ENCODE data around the gene TNC.

The TNC gene

DNA sequence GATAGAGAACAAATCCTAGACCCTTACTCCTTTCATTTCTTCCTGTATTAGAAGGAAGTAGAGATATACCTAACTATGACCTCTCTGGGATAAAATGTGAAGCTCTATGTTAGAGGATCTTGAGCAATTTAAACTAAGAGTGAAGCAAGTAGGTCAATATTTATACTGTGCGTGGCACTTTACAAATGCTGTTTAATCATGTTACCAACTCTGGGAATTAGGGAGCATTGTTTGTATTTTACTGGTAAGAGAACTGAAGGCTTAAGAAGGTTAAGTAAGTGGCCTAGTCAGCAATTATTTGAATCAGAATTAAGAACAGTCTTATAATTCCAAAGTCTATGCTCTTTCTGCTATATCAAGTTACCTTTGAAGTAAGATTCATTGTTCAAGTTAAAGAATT is 12.0 kb downstream of the TNC start:
- Histone ChIP-seq H2BK12ac (ENCODE audit: low read length in 2 of 2) (no peak overlapping the region), H2AFZ (ENCODE audit: low read depth, low read length) (no peak overlapping the region), H3K4me1 (ENCODE audit: control insufficient read depth, insufficient read depth, low read depth, low read length) (peaks cover 5% of the 10 kb centered on the region), H3K14ac (ENCODE audit: low read length in 2 of 2) (no peak overlapping the region), H3K36me3 (ENCODE audit: control insufficient read depth in 1 of 2, insufficient read depth in 2 of 2, low read depth in 1 of 2, low read length in 2 of 2) (peaks cover 0 to 24% of the 10 kb centered on the region in 2 experiments), H4K8ac (ENCODE audit: low read length) (no peak overlapping the region), H3K4me2 (ENCODE audit: low read length, poor library complexity, severe bottlenecking) (no peak overlapping the region), H3K18ac (ENCODE audit: low read depth in 1 of 2, low read length in 2 of 2) (no peak overlapping the region), H2BK120ac (ENCODE audit: low read depth, low read length) (no peak overlapping the region), H2AK5ac (ENCODE audit: low read length, severe bottlenecking) (no peak overlapping the region), H3K4me3 (ENCODE audit: insufficient read depth in 1 of 2, low read depth in 1 of 2, low read length in 2 of 2) (peak overlapping the region in 1 of 2 experiments; percentile 10), H2BK5ac (ENCODE audit: low read depth, low read length, poor library complexity, severe bottlenecking) (no peak overlapping the region), H3K9ac (ENCODE audit: low read length) (peak overlapping the region; percentile 7), H2BK15ac (ENCODE audit: low read depth, poor library complexity, severe bottlenecking) (no peak overlapping the region), H3K4ac (ENCODE audit: low read depth in 1 of 2, low read length in 2 of 2) (no peak overlapping the region), H3K79me1 (replicated peaks; ENCODE audit: low read length, poor library complexity, severe bottlenecking) (peaks cover 13% of the 10 kb centered on the region), H3K27me3 (ENCODE audit: control insufficient read depth in 1 of 2, insufficient read depth in 1 of 2, low read length in 2 of 2) (no peaks in the 10 kb centered on the region), H4K91ac (ENCODE audit: low read length) (no peak overlapping the region), H3K23ac (ENCODE audit: low read length in 2 of 2) (no peak overlapping the region), H3K9me3 (ENCODE audit: control insufficient read depth, low read length) (no peaks in the 10 kb centered on the region), H3K27ac (ENCODE audit: low read length, poor library complexity, severe bottlenecking) (no peak overlapping the region)
- DNase-seq, result peak; percentile 38
- 77% methylated on average over 1 of the region's 1 CpG for WGBS

- H3K9me3 ChIP-seq (ENCODE audit: control insufficient read depth, low read length), result no peaks in the 10 kb centered on the region
- DNase-seq, result no peak
- H3K27me3 ChIP-seq (ENCODE audit: control insufficient read depth in 1 of 2, insufficient read depth in 1 of 2, low read length in 2 of 2), result no peaks in the 10 kb centered on the region
These were observed 13.0 kb downstream of the TNC start for GRCh38 chr9:115104908-115105307.

DNA sequence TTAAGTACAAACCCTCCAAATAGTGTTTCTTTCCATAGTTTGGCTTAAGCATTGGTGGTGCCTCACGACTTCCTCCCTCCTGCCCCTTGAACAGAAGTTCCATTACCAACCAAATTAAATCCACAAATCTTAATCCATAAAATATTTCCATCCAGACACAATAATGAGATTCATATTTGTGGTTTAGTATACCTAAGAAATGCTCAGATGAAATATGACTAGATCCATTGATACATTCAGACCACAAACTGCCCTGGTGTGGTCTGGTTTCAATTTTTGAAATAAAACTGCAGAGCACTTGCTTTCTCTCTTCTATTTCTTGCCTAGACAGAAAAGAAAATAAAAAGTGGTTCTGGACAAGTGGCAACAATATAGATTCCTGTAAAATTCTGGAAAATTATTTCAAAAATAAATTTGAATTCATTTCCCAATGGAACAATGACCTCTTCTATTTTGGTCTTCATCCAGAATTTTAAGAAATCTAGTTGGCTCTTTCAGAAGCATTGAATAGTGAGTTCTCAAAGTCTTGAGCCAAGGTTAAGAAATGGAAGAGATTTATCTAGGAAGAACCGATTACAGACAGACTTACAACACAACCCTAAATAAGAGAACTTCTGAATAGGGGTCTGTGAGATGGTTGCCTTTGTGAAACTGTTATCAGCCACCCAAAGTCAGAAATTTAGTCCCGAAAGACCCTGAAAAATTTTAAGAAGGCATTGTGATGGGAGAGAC is 14.0 kb downstream of the TNC start:
- H2BK5ac ChIP-seq (ENCODE audit: low read depth, low read length, poor library complexity, severe bottlenecking), result no peak overlapping the region
- peaks cover 4% of the 10 kb centered on the region for H3K4me1 ChIP-seq (ENCODE audit: control insufficient read depth, insufficient read depth, low read depth, low read length)
- H3K27me3 ChIP-seq (ENCODE audit: control insufficient read depth in 1 of 2, insufficient read depth in 1 of 2, low read length in 2 of 2), result no peaks in the 10 kb centered on the region
- H3K14ac ChIP-seq (ENCODE audit: low read length in 2 of 2), result no peak overlapping the region
- H3K36me3 ChIP-seq (ENCODE audit: control insufficient read depth in 1 of 2, insufficient read depth in 2 of 2, low read depth in 1 of 2, low read length in 2 of 2), result peaks cover 0 to 12% of the 10 kb centered on the region in 2 experiments
- H2AK5ac ChIP-seq (ENCODE audit: low read length, severe bottlenecking), result no peak overlapping the region
- H3K79me1 ChIP-seq (replicated peaks; ENCODE audit: low read length, poor library complexity, severe bottlenecking), result peaks cover 12% of the 10 kb centered on the region
- no peak overlapping the region for H2BK15ac ChIP-seq (ENCODE audit: low read depth, poor library complexity, severe bottlenecking)
- no peak overlapping the region for H3K18ac ChIP-seq (ENCODE audit: low read depth in 1 of 2, low read length in 2 of 2)
- no peak overlapping the region for H3K4ac ChIP-seq (ENCODE audit: low read depth in 1 of 2, low read length in 2 of 2)
- no peak overlapping the region for H3K27ac ChIP-seq (ENCODE audit: low read length, poor library complexity, severe bottlenecking)
- DNase-seq, result no peak
- H3K23ac ChIP-seq (ENCODE audit: low read length in 2 of 2), result no peak overlapping the region
- no peak overlapping the region for H2BK120ac ChIP-seq (ENCODE audit: low read depth, low read length)
- H4K8ac ChIP-seq (ENCODE audit: low read length), result no peak overlapping the region
- H3K9ac ChIP-seq (ENCODE audit: low read length), result no peak overlapping the region
- H3K4me3 ChIP-seq (ENCODE audit: insufficient read depth in 1 of 2, low read depth in 1 of 2, low read length in 2 of 2), result no peak overlapping the region
- no peak overlapping the region for H3K4me2 ChIP-seq (ENCODE audit: low read length, poor library complexity, severe bottlenecking)
- no peak overlapping the region for H2AFZ ChIP-seq (ENCODE audit: low read depth, low read length)
- no peaks in the 10 kb centered on the region for H3K9me3 ChIP-seq (ENCODE audit: control insufficient read depth, low read length)
- WGBS, result 82% methylated on average over 2 of the region's 3 CpGs
- H2BK12ac ChIP-seq (ENCODE audit: low read length in 2 of 2), result no peak overlapping the region
- H4K91ac ChIP-seq (ENCODE audit: low read length), result no peak overlapping the region

More at GRCh38 chr9:115104908-115105307, 13.0 kb downstream of the TNC start:
- no peak overlapping the region for H3K23ac ChIP-seq (ENCODE audit: low read length in 2 of 2)
- no peak overlapping the region for H2BK12ac ChIP-seq (ENCODE audit: low read length in 2 of 2)
- H3K4me3 ChIP-seq (ENCODE audit: insufficient read depth in 1 of 2, low read depth in 1 of 2, low read length in 2 of 2), result no peak overlapping the region
- peak overlapping the region; percentile 31 for H2AK5ac ChIP-seq (ENCODE audit: low read length, severe bottlenecking)
- H4K8ac ChIP-seq (ENCODE audit: low read length), result no peak overlapping the region
- H3K14ac ChIP-seq (ENCODE audit: low read length in 2 of 2), result no peak overlapping the region
- H3K27ac ChIP-seq (ENCODE audit: low read length, poor library complexity, severe bottlenecking), result no peak overlapping the region
- no peak overlapping the region for H2BK15ac ChIP-seq (ENCODE audit: low read depth, poor library complexity, severe bottlenecking)
- no peak overlapping the region for H2BK120ac ChIP-seq (ENCODE audit: low read depth, low read length)
- peaks cover 3% of the 10 kb centered on the region for H3K4me1 ChIP-seq (ENCODE audit: control insufficient read depth, insufficient read depth, low read depth, low read length)
- no peak overlapping the region for H3K18ac ChIP-seq (ENCODE audit: low read depth in 1 of 2, low read length in 2 of 2)
- no peak overlapping the region for H3K4me2 ChIP-seq (ENCODE audit: low read length, poor library complexity, severe bottlenecking)
- no peak overlapping the region for H4K91ac ChIP-seq (ENCODE audit: low read length)
- no peak overlapping the region for H2BK5ac ChIP-seq (ENCODE audit: low read depth, low read length, poor library complexity, severe bottlenecking)
- WGBS, result 67% methylated on average over 4 of the region's 4 CpGs
- no peak overlapping the region for H3K4ac ChIP-seq (ENCODE audit: low read depth in 1 of 2, low read length in 2 of 2)
- peaks cover 0 to 16% of the 10 kb centered on the region in 2 experiments for H3K36me3 ChIP-seq (ENCODE audit: control insufficient read depth in 1 of 2, insufficient read depth in 2 of 2, low read depth in 1 of 2, low read length in 2 of 2)
- H2AFZ ChIP-seq (ENCODE audit: low read depth, low read length), result no peak overlapping the region
- H3K9ac ChIP-seq (ENCODE audit: low read length), result no peak overlapping the region
- H3K79me1 ChIP-seq (replicated peaks; ENCODE audit: low read length, poor library complexity, severe bottlenecking), result peaks cover 12% of the 10 kb centered on the region

DNA sequence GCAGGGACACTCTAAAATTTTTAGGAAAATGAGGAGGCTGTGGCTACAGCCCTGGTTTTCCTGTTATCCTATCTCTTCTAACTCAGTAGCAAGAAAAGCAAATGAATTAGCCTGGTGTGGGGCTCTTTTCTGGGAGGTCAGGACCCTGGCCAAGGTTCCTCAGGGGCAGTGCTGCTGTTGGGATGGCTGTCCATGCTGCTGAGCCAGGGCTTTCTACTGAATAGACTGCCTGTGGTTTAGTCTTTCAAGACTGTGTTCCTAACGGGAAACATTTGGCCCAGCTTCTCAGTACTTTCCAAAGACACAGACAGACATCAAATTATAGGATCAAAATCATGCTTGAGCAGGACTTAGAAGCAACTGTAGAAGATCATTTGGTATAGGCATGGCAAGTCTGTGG is 18.1 kb downstream of the TNC start:
- Histone ChIP-seq H3K9ac (ENCODE audit: low read length) (no peak overlapping the region), H3K23ac (ENCODE audit: low read length in 2 of 2) (no peak overlapping the region), H2BK15ac (ENCODE audit: low read depth, poor library complexity, severe bottlenecking) (no peak overlapping the region), H2BK120ac (ENCODE audit: low read depth, low read length) (no peak overlapping the region), H3K4me1 (ENCODE audit: control insufficient read depth, insufficient read depth, low read depth, low read length) (peaks cover 5% of the 10 kb centered on the region), H2BK12ac (ENCODE audit: low read length in 2 of 2) (no peak overlapping the region), H3K9me3 (ENCODE audit: control insufficient read depth, low read length) (no peaks in the 10 kb centered on the region), H3K27me3 (ENCODE audit: control insufficient read depth in 1 of 2, insufficient read depth in 1 of 2, low read length in 2 of 2) (no peaks in the 10 kb centered on the region), H3K79me1 (replicated peaks; ENCODE audit: low read length, poor library complexity, severe bottlenecking) (peaks cover 16% of the 10 kb centered on the region), H3K4me3 (ENCODE audit: insufficient read depth in 1 of 2, low read depth in 1 of 2, low read length in 2 of 2) (no peak overlapping the region), H3K4ac (ENCODE audit: low read depth in 1 of 2, low read length in 2 of 2) (no peak overlapping the region), H2AFZ (ENCODE audit: low read depth, low read length) (no peak overlapping the region), H3K27ac (ENCODE audit: low read length, poor library complexity, severe bottlenecking) (no peak overlapping the region), H3K36me3 (ENCODE audit: control insufficient read depth in 1 of 2, insufficient read depth in 2 of 2, low read depth in 1 of 2, low read length in 2 of 2) (peaks cover 0 to 18% of the 10 kb centered on the region in 2 experiments), H2BK5ac (ENCODE audit: low read depth, low read length, poor library complexity, severe bottlenecking) (no peak overlapping the region), H3K18ac (ENCODE audit: low read depth in 1 of 2, low read length in 2 of 2) (no peak overlapping the region), H3K14ac (ENCODE audit: low read length in 2 of 2) (no peak overlapping the region), H4K8ac (ENCODE audit: low read length) (no peak overlapping the region), H3K4me2 (ENCODE audit: low read length, poor library complexity, severe bottlenecking) (no peak overlapping the region), H4K91ac (ENCODE audit: low read length) (no peak overlapping the region), H2AK5ac (ENCODE audit: low read length, severe bottlenecking) (no peak overlapping the region)
- no peak for DNase-seq
- no CpG with 5 or more reads among the region's 1 CpG for WGBS
